HG03280 (cell line): Measurements from ENCODE around the gene GCLC.

ENCODE experiments used
- ATAC-seq: cut with Tn5 transposase; IDR thresholded peaks from one replicate; pipeline ENCODE4 v1.9.1; 2021; ENCODE audit warnings: mild to moderate bottlenecking, moderate library complexity; ENCODE audit not compliant: unreplicated experiment

GCLC gene

DNA sequence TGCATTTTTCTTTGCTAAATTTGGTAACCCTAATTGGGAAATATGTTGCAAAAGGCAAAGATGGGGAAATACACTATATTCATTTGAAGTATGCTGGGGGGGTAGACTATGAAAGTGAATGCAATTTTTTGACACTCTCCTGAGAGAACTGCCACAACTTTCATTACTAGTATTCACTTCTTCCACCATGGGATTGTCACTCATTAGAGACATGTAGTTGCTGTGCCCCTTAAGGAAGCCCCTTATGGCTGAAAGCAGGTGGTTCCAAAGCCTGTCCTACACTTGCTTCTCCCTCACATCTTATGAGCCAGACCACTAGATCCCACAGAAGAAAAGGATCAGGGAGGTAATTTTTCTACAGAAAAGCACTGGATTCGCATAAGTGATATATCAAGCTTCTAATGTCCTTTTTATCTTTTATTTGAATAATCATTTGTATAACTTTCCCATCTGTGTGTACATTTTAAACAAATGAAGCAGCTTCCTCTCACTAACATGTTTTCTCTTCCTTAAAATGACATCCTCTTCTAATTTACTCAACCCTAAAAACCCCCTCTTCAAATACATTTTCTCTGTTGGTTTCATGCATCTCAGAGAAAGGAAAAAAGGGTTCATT is 83.8 kb downstream of the GCLC start:
- peak; percentile 43 for ATAC-seq

DNA sequence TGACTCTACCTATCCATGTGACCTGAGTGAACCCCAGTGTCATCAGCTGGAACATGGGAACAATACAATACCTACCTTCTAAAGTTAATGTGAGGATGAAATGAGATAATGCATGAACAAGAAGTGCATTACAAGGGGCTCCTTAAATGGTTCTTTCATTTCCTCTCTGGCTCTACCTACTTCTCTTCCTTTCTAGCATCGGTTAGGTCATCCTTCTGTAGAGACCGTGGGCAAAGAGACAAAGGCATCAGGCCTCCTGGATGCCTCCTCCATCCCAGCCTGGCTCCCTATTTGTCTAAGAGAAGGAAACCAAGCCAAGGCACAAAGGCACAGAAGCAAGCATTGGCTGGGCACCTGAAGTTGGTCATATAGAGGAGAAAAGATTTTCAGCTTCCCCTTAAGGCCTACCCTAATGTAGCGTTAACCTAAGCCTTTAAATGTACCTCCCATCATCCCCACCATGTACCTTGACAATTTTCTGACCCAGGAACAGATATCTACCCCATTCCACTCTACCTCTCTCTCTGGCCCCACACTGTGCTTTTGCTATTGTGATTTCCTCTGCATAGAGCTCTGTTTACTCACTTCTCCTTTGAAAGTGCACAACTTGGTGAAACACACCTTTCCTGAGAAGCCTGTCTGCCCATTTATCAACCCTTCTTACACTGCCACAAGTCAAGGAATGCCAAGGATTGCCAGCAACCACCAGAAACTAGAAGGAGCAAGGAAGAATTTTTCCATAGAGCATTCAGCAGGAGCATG is 86.6 kb downstream of the GCLC start:
- no peak for ATAC-seq

DNA sequence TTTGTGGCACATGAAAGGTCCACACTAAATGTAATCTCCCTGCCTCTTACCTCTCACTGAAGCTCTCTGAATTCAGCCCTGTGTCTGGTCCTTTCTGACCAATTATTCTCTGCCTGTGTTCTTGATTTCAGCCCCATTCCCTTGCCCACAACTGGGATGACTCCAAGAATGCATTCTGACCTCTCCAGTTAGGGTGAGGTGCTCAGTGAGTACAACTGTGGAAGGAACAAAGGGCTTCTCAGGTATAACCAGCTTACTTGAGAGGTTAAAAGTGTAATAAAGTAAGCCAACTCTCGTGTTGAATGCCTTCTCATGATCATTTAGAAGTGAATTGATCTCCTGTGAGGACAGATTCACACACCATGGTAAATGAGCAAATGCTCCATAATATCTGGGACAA is 88.1 kb downstream of the GCLC start:
- no peak for ATAC-seq

DNA sequence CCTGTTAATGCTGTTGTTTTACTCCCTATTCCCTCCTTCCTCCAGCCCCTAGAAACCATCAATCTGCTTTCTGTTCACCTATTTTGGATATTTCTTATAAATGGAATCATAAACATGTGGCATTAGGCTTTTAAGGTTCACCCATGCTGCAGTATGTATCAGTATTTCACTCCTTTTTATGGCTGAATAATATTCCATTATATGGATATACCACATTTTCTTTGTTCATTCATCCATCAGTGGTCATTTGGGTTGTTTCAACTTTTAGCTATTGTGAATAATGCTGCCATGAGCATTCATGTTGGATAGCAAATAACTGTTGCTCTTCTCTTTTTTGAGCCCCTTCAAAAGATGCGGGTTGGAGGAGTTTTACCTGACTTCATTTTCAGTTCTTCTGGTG is 89.2 kb downstream of the GCLC start:
- ATAC-seq: no peak

DNA sequence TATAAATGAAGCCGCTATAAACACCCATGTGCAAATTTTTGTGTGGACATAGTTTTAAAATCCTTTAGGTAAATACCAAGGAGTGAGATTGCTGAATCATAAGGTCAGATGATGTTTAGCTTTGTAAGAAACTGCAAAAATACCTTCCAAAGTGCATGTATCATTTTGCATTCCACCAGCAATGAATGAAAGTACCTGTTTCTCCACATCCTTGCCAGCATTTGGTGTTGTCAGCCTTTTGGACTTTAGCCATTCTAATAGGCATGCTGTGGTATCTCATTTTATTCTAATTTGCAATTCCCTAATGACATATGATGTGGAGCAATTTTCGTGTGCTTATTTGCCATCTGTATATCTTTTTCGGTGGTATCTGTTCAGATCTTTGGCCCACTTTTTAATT is 93.7 kb downstream of the GCLC start:
- no peak for ATAC-seq

DNA sequence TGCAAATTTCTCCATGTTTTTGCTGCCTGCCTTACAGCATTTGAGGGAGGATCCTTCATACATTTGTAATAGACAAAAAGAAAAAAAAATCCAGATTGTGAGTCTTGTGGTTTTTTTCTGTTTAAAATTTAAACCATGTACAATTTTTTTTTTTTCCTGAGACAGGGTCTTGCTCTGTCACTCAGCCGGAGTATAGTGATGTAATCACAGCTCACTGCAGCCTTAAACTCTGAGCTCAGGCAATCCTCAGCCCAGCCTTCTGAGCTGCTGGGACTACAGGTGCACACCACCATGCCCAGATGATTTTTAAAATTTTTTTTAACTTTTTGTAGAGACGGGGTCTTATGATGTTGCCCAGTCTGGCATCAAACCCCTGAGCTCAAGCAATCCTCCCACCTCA is 97.0 kb downstream of the GCLC start:
- ATAC-seq: no peak
